GM12865 (cell line): ENCODE data around the gene TUBGCP6.

Experiments
- DNase-seq: peaks from one replicate; pipeline ENCODE4 v3.0.0; 2010; ENCODE audit warnings: low read depth
- H3K4me3 ChIP-seq: 2 replicates; pipeline ENCODE4 v1.5.1; 2011; ENCODE audit warnings: mild to moderate bottlenecking, low read depth, low read length, control low read depth
- CTCF ChIP-seq: IDR thresholded peaks from 2 replicates; pipeline ENCODE4 v1.5.1; 2011; ENCODE audit warnings: low read length, control low read depth, low read depth, inconsistent platforms; ENCODE audit not compliant: insufficient read depth; ENCODE audit errors: missing control alignments

TUBGCP6 gene

GRCh38 chr22:50249341-50250248, 4.8 kb upstream of the TUBGCP6 start:
- H3K4me3 ChIP-seq = peak overlapping the region; percentile 96
- DNase-seq = no peak
- no peak for TF ChIP-seq CTCF

- DNase-seq = no peak
- no peak for TF ChIP-seq CTCF
- H3K4me3 ChIP-seq = no peak overlapping the region
Observed at GRCh38 chr22:50248196-50249081, 3.6 kb upstream of the TUBGCP6 start.

- no peak overlapping the region for H3K4me3 ChIP-seq
- TF ChIP-seq CTCF = no peak
- DNase-seq = peak; percentile 86
Observed at GRCh38 chr22:50247748-50248147, 2.9 kb upstream of the TUBGCP6 start.

GRCh38 chr22:50246242-50247175, 1.7 kb upstream of the TUBGCP6 start:
- no peak for DNase-seq
- no peak overlapping the region for H3K4me3 ChIP-seq

GRCh38 chr22:50245214-50246072, 620 bp upstream of the TUBGCP6 start:
- peak overlapping the region; percentile 65 for H3K4me3 ChIP-seq
- no peak for TF ChIP-seq CTCF
- DNase-seq = no peak

More at GRCh38 chr22:50246242-50247175, 1.7 kb upstream of the TUBGCP6 start:
- no peak for TF ChIP-seq CTCF
